IPS DF 19.7 (cell line): ENCODE data around the gene SELPLG.
"Not testable (repeated sequence)": the region's sequence is repeated elsewhere in the genome, so short reads cannot be mapped to it uniquely, and the experiment has no call there.

Experiments used
- DNase-seq: peaks from one replicate; pipeline ENCODE4 v3.0.0-alpha.2; 2013; ENCODE audit warnings: low read depth, low spot score

The SELPLG gene

DNA sequence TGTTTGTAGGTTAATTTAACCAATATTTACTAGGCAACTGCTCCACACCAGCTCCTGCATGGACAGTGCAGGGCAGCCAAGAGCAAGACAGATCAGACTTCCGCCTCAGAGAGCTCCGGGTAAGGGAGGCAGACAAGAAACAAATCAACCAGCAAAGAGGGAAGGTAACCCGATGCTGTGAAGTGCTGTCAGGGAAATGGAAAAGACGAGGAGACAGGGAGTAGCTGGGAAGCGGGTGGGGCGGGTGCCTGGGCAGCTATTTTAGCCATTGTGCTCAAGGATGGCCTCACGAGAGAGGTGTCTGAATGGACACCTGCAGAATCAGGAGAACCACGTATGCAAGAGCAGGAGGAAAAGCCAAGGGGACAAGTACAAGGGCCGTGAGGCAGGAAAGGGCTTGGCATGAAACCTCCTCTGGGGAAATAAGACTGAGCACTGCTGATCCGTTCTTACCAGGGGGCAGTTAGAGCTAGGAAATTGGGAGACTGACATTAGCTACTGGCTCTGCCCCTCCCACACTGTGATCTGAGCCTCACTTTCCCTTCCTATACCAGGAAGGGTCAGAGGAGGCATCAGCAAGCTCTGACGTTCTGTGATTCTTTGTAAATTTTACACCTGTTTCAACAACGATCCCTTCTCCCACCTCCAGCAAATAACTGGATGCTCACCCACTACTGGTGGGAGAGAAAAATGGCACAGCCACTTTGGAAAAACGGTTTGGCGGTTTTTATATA, 29.3 kb downstream of the SELPLG start:
- no peak for DNase-seq

DNA sequence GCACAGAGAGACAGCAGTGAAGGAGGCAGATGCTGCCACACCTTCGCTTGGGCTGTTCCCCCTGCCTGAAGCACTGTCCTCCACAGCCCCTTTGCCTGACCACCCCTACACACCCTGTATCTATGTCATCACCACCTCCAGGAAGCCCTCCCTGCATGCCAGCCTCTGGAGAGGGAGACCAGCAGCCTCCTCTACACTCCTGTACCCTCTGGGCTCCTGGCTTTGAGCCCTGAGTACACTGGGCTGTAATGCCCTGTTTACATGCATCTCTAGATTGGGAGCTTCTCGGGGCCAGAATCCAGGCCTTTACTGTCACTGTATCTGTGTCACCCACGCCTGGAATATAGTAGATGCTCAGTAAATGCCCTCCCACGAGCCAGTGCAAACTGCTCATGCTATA, 30.0 kb downstream of the SELPLG start:
- DNase-seq = no peak

DNA sequence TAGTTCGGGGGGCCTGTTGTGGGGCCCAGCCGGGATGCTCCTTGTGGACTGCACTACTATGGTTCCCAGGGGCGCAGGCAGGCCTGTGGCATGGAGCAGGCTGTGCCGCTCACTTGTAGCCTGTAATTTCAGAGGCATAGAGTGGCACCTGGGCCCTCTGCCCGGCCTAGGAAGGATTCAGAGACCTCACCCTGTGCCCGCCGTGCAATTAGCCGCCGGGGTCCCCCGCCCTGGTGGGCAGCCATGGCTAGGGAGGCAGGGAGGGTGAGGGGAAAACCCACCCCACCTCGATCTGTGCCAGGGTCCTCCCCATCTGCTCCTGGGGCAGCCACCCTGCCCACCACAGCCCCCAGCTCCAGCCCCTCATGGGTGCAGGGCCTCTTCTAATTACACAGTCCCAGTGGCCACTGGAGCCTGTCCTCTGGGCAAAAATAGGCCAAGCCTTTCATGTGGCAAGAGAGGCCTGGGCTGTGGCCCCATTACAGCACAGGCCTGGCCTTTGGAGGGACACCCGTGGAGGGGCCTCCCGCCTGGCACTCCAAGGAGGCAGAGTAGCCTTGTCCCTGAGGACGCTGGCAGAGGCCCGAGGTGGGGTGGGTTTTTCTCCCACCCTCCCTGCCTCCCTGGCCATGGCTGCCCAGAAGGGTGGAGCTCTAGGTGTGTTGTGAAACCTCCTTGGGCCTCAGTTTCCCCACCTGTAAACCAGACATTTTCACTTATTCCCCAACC, 30.6 kb downstream of the SELPLG start:
- no peak for DNase-seq

DNA sequence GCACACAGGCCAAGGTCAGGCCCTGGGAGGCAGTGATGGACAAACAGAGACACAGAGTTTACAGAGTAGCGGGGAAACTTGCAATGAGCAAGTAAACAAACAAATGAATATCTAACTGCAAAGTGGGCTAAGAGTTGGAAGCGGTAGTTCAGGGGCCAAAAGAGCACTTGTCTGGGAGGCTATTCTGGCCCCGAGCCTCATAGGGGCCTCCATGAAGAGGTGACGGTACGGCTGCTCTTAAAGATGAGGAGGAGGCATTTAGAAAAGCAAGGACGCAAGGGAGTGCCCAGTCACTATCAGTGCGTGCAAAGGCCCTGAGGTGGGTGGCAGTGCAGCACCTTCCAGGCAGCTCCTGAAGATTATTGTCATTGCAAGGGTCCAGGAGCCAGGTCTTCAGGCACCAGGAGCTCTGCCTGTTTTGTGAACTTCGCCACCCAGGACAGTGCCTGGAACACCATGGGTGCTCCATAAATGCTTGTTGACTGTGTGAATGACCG, 31.4 kb downstream of the SELPLG start:
- no peak for DNase-seq

DNA sequence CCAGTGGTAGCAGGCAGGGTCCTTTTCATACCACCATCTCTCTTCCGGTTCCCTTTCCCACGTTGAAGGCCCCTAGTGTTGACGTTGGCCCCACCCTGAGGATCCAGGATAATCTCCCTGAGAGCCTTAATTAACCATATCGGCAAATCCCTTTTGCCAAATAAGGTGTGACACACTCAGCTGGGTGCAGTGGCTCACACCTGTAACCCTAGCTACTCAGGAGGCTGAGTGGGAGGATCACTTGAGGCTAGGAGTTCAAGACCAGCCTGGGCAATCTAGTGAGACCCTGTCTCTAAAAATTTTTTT, 33.0 kb downstream of the SELPLG start:
- no peak for DNase-seq

DNA sequence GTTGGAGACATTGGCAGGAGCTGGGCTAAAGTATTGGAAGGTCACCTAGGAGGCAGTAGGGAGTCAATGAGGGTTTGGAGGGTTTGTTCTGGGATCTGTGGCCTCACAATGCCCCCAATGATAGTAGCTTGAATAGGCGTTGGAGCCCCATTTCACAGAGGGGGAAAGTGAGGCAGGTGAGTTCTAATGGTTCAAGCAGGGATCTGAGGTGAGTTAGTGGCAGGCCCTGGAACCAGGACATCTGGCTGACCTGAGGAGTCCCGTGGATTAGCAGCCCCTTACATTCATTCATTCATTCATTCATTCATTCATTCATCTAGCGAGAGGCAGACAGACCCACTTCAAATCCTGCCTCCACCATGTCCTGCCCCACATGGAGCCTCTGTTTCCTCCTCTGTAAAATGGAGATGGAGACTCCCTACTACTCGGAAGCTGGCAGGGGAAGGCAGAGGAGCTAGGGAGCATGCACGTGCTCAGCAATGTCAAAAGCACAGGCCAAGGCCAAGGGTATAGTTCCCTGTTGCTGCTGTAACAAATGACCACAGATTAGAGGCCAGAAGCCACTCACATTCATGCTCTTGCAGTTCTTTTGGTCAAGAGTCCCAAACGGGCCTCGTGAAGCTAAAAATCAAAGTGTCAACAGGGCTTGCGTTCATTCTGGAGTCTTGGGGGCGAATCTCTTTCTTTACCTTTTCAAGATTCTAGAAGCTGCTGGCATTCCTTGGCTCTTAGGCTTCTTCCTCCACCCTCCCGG, 33.6 kb downstream of the SELPLG start:
- no peak for DNase-seq

DNA sequence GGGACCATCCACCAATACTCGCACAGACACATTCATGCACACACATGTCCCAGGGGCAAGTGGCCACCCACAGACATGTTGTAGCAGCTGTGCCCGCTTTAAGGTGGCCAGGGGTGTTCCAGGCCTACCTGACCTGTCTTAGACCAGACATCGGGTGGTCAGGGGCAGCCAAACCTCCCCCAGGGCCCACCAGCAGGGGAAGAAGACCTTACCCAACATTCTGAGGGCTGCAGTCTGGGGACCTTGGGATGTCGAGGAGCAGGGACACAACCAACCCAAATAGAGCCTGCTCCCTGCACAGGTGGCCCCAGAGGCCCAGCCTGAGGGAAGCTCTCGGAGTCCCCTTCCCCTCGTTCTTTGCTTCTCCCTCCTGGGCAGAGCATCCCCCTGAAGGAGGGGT, 34.2 kb downstream of the SELPLG start:
- no peak for DNase-seq

DNA sequence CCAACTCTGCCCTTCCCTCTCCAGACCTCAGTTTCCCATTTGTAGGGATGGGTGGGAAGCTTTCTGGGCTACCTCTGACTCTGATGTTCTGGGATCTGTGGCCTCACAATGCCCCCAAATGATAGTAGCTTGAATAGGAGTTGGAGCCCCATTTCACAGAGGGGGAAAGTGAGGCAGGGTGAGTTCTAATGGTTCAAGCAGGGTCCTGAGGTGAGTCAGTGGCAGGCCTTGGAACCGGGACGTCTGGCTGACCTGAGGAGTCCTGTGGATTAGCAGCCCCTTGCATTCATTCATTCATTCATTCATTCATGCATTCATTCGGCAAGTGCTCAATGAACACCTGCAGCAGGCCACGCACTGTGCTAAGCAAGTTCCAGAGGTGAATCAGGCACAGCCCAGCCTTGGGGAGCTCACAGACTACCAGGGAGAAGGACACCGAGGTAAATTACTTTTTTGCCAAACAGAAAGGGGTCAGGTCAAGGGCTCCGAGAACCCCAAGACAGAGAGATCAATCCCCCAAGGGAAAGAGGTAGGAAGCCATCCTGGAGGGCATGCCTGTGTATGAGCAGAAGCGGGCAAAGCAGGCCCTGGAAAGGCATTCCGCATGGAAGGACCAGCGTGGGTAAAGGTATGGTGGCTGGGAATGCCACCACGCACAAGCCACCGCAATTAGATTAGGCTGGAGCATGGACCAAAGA, 35.0 kb downstream of the SELPLG start:
- DNase-seq = no peak

DNA sequence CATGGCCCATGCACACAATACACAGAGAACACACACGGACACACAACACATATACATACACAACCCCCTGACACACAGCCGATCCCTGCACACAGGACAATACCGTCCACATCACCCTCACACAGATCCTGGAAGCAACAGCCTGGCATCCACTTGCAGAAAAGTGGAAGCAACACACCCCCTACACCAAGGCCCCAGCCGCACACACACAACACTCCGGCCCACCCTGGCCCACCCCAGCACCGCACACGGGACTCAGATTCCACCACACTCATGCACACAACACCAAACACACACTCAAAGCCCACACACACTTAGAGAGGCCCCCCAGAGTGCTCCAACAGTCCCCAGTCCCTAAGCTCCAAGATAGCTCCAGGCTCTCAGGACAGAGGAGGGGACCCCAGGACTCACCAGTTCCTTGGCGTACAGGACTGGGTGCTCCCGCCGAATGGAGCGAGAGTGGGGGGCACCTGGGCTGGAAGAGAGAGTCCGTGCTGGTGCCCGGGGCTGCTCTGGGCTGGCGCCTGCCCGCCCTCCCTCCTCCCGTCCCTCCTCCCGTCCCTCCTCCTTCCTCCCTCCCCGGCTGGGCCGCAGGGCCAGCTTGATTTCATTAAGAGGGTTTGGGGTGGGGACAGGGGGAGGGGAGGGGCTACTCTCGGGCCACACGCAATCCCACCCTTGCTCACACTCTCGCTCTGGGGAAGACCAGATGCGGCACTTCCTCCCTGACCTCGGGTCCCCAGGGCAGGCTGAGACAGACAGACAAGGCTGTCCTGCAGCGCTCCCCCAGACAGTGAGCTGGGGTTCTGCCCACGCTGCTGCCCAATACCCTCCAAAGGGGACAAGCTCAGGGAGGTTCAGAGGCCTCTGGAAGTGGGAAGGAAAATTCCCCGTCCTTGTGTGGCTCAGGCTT, 35.9 kb downstream of the SELPLG start, which contains the start of gene TMEM119:
Gene TMEM119, minus strand, starts transcription at position 526 of the 913 bp plus-strand sequence. CDS start 5,701 bp downstream, outside the sequence.
- no peak for DNase-seq

DNA sequence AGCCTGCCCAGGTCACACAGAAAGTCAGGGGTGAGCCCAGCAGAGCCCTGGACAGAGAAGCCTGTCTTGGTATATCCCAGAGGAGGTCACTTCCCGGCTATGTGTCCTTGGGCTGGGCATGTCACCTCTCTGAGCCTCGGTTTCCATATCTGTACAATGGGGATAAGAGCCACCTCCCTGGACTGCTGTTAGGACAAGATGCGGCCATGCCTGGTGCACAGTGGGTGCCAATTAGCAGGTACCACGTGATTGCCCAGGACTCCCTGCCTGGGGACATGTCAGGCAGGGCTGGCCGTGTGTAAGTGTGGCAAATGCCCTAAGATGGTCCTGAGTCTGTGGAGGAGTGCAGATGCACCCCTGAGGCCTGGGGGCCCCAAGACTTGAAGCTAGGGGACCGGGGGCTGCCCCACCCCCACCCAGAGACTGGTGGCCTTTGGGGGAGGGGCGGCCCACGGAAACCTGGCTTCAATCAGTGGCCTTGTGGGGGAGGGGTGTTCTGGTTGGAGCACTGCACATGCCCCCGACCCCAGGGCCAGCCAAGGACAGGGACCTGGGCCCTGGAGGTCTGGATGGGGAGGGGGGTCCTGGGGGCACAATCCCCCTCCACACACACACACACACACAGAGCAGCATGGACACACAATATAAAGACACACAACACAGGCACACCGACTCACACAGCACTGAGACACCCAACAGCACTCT, 36.7 kb downstream of the SELPLG start:
- DNase-seq = no peak

DNA sequence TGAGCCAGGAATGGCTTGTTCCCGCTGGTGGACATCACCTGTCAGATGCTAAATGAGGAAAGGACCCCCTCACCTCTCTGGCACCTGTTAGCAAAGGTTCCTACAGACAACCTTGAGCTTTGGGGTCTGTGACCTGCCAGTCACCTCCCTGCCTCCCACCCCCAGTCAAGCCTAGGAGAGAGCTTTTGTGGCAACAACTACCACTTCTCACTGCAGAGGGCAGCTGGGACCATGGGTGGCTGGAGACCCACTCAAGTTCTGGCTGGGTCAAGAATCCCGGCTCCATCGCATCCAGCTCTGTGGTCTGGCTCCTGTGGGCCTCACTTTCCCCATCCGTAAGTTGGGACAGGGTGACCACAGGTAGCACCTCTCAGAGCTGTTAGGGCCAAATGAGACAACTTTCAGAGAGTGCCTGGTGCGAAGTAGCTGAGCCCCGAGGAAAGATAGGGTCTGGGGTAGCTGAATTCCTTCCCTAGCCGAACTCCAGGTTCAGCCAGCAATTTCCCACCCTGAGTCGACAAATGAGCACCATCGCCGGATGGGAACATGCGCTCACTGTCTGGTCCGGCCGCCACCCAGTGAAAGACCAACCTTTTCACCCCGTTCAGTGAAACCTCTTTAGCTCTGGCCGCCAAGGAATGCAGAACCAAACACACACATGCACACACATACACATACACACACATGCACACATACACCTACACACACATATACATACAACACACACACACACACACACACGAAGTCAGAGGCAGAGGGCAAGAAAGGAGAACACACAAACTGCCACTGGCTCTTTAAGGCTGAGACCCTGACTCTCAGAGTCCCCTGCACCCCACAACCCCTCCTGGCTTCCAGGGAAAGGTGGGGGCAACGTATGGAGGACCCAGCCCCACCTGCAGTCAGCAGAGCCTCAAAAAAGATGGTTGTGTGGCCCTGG, 37.7 kb downstream of the SELPLG start:
- DNase-seq = no peak

DNA sequence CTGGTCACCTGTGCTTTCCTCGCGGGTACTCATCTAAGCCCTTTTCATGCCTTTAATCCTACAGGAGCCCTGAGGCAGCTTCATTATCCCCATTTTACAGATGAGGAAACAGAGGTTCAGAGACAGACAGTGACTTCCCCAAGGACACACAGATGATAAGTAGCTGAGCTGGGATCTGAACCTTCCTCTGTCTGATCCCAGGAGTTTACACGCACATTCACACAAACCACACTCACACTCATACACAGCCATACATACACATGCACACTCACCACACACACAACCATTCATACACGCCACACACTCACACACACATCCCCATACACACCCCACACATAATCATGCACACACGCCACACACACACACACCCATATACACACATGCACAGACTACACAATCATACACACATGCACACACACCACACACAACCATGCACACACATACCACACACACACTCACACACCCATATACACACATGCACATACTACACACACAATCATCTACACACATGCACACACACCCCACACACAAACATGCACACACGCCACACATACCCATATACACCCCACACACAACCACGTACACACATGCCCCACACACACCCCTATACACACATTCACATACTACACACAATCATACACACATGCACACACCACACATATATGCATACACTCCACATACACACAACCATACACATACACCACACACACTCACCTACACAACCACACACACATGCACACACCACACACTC, 38.6 kb downstream of the SELPLG start:
- no peak for DNase-seq

DNA sequence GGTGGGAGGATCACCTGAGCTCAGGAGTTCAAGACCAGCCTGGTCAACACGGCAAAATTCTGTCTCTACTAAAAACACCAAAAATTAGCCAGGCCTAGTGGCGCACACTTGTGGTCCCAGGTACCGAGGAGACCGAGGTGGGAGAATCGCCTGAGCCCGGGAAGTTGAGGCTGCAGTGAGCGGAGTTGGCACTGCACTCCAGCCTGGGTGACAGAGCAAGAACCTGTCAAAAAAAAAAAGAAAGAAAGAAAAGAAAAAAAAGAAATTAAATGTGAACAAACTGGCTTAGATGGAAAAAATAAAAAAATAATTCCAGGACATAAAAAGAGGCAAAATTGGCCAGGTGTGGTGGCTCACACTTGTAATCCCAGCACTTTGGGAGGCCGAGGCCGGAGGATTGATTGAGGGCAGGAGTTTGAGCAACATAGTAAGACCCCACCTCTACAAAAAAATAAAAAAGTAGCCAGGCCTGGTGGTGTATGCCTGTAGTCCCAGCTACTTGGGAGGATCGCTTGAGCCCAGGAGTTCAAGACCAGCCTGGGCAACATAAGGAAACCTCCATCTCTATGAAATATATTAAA, 39.3 kb downstream of the SELPLG start:
- DNase-seq = no peak

DNA sequence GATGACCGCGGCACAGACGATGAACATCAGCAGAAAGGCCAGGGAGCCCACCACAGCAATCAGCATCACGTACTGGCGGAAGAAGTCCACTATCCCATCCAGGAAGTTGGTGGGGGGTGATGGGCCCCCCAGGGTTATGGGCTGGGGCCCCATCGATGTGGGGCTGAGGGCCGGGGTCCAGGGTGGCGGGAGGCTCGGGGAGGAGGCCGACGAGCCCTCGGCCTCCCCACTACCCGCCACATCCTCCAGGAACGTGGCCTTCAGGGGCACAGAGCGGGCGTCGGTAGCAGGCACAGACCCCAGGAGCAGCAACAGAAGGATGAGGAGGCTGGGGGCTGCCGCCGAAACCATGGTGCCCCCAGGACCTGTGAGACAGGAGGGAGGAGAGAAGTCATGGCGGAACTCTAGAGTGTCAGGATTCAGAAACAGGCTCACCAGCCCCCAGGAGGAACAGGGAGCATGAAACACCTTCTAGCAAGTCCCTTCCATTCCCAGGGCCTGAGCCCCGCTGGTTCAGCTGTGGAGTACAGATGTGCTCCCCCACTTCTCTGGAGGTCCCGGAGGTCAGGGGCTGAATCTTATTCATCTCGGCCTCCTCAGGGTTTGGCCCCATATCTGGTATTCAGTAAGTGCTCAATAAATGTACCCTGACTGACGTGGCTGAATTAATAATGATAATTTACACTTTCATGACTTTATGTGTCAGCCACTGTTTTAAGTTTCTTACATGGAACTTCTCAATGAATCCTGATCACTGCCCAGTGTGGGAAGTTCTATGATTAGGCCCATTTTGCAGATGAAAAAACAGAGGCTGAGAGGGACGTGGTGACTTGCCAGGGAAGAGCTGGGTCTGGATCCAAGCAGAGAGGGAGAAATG, 41.4 kb downstream of the SELPLG start:
- no peak for DNase-seq

DNA sequence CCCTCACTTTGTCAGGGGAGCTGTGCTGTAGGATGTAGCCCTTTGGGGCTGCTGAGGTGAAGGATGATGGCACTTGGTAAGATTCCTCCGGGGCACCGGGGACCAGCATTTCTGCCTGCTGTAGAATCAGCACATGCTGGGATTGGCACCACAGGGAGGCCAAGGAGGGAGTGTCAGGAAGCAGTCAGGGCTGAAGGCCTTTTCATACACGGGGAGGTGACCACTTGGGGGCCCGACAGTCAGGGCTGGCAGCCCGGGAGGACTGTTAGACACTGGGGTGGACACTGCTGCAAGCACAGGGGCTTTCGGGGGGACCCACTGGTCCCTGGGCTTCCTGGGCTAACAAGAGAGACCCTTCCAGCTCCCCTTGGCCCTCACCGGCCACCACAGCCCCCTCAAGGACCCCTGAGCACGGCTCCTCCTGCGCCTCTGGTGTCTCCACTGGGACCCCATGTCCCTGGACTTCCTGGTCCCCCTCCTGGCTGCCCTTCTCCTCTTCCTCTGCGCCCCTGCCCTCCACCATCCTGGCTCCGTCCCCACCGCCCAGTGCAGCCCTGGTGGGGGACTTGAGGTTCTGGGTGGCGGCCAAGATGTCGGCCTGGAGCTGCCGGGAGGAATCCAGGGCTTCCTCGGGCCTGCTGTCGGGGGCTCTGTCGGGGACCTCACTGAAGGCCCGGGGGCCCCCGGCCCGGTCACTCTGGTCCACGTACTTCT, 42.3 kb downstream of the SELPLG start:
- DNase-seq = no peak

DNA sequence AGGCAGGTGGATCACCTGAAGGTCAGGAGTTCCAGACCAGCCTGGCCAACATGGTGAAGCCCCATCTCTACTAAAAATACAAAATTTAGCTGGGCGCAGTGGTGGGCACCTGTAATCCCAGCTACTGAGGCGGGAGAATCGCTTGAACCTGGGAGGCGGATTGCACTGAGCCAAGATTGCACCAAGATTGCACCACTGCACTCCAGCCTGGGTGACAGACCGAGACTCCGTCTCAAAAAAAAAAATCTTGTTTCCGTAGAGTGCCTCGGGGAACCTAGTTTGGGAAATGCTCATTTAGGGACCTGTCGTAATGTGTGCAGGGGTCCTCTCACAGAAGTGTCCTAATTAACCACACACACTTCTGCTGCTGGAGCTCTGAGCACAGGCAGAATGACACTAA, 43.2 kb downstream of the SELPLG start:
- not testable (repeated sequence) for DNase-seq
